Memory B cell (primary cell): ENCODE data around the gene AHNAK2.
A peak's percentile ranks its signal among the peaks of the same experiment; 100 is the strongest.

Experiments used
- ATAC-seq: fragments of 150-1000 bp; cut with Tn5 transposase; 2 replicates; pipeline ENCODE4 v1.10.0; 2021; ENCODE audit warnings: low read depth, mild to moderate bottlenecking, moderate library complexity
- DNase-seq, 2 donors: peaks; one replicate each; pipeline ENCODE4 v3.0.0; 2022; ENCODE audit warnings: low spot score in 2 of 2
- H3K27ac Mint-ChIP-seq: one replicate; pipeline ENCODE4 v1.8.0; 2022; ENCODE audit warnings: mild to moderate bottlenecking, moderate library complexity, mixed read lengths
- H3K27me3 Mint-ChIP-seq: one replicate; pipeline ENCODE4 v1.8.0; 2022; ENCODE audit warnings: mixed read lengths
- H3K36me3 Mint-ChIP-seq: one replicate; pipeline ENCODE4 v1.8.0; 2022; ENCODE audit warnings: mild to moderate bottlenecking, mixed read lengths
- H3K4me1 Mint-ChIP-seq: one replicate; pipeline ENCODE4 v1.8.0; 2022; ENCODE audit warnings: mixed read lengths
- H3K4me3 Mint-ChIP-seq: one replicate; pipeline ENCODE4 v1.8.0; 2022; ENCODE audit warnings: mild to moderate bottlenecking, moderate library complexity, mixed read lengths
- H3K9me3 Mint-ChIP-seq: one replicate; pipeline ENCODE4 v1.8.0; 2022; ENCODE audit warnings: mixed read lengths

AHNAK2 gene

DNA sequence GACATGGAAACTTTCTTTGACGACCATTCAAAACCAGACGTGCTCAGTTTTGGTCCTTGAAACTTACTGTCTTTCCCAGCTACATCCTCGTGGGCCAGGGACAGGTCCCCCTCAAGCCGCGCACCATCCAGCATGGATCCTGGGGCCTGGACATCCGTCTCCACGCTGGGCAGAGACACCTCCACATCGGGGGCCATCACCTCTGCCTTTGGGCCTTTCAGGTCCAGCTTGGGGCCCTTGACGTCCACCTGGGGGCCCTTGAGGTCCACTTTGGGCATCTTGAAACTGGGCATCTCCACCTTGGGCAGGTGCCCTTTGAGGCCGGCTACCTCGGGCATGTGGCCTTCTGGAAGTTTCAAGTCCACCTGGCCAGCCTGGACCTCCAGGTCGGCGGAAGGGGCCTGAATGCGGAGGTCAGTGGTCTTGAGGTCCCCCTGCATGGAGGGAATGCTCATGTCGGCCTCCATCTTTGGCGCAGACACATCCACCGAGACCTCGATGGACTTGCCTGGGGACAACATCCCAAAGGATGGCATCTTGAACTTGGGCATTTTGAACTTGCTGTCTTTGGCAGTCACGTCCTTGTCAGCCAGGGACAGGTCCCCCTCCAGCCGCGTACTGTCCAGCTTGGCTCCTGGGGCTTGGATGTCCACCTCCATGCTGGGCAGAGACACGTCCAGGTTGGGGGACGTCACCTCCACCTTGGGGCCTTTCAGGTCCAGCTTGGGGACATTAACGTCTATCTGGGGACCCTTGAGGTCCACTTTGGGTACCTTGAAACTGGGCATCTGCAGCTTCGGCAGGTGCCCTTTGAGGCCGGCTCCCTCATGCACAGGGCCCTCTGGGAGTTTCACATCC is 36.4 kb downstream of the AHNAK2 start:
- no peak for DNase-seq
- ATAC-seq: no peak
- H3K27me3 Mint-ChIP-seq: no peaks in the 10 kb centered on the region
- no peak overlapping the region for H3K27ac Mint-ChIP-seq
- peaks cover 3% of the 10 kb centered on the region for H3K4me1 Mint-ChIP-seq
- no peaks in the 10 kb centered on the region for H3K36me3 Mint-ChIP-seq
- no peak overlapping the region for H3K4me3 Mint-ChIP-seq
- H3K9me3 Mint-ChIP-seq: no peaks in the 10 kb centered on the region

DNA sequence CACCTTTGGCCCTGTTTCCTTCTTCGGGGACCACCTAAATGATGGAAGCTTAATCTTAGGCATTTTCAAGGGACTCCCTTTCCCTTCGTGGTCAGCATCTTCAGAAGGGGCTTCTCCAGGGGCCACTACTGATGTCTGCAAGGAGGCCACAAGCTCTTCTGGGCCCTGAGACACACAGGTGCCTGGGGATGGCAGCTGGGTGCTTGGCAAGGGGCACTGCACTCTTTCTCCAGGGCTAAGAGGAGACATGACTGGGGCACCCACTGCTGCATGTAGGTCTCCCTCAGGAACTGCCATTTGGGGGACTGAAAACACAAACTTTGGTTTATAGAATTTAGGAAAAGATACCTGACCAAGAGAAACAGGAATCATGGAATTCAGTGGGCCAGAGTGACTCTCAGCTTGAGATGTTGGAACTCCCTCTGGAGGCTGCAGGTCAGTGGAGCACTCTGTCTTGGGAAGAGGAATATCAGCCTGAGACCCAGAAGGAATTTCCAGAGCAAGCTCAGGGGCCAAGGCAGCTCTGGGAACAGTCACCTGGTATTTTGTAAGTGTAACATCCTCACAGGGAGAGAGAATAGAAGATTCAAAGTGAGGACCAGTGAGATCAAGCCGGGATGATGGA is 37.5 kb downstream of the AHNAK2 start:
- Mint-ChIP-seq H3K4me3 (no peak overlapping the region), H3K27me3 (no peaks in the 10 kb centered on the region), H3K36me3 (no peaks in the 10 kb centered on the region), H3K27ac (no peak overlapping the region), H3K9me3 (no peaks in the 10 kb centered on the region), H3K4me1 (peaks cover 3% of the 10 kb centered on the region)
- no peak for DNase-seq
- ATAC-seq: no peak

DNA sequence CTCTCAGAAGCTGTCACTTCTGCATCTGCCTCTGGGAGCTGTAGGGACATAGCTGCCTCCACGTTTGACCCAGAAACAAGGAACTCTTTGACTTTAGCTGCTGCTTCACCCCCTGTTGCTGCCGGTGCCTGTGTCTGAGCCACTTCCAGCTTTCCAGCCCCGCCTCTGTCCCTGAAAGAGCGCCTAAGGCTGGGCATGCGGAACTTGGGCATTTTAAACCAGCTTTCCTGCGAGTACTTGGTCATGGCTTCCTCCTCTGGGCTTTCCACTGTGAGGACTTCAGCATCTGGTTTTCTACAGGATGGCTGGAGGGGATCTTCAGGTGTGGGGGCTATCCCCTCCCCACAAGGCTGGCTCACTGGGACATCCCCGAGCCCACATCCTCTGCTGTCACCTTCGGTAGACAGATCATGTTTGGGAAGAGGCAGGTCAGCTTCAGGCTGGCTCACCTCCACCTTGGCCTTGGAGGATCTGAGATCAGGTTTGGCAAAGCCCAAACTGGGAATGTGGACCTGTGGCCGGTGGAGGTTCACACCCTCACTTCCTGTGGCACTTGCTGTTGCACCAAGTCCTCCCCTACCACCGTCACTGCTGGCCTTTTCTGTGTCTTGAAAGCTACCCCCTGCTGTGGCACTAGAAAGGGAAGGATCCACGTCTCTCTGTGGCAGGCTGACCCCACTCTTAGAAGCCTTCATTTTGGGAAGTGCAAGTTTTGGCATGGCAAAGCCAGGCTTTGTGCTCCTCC is 38.3 kb downstream of the AHNAK2 start:
- Mint-ChIP-seq H3K4me3 (no peak overlapping the region), H3K27me3 (no peaks in the 10 kb centered on the region)
- ATAC-seq: no peak

DNA sequence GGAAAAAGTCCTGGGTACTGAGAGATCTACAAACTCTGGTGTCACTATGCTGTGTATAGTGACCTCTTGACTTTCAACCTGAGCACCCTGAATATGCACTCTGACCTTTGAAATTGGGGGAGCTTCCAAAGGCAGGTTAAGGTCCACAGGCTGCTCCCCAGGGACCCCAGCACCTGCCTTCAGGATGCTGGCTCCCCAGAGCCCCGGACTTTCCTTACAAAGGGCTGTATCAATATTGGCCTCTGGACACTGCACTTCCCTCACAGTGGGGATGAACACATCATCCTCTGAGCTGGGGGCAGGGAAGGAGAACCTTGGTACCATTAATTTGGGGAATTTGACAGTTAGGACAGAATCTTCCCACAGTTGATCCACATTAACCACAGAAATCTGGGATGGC is 39.2 kb downstream of the AHNAK2 start:
- no peak for DNase-seq
- H3K4me3 Mint-ChIP-seq: no peak overlapping the region
- H3K36me3 Mint-ChIP-seq: no peaks in the 10 kb centered on the region
- no peaks in the 10 kb centered on the region for H3K9me3 Mint-ChIP-seq
- H3K27ac Mint-ChIP-seq: no peak overlapping the region
- peaks cover 8% of the 10 kb centered on the region for H3K4me1 Mint-ChIP-seq
- H3K27me3 Mint-ChIP-seq: peaks cover 2% of the 10 kb centered on the region
- no peak for ATAC-seq

More for the DNA sequence above, 38.3 kb downstream of the AHNAK2 start:
- DNase-seq: no peak
- no peaks in the 10 kb centered on the region for H3K36me3 Mint-ChIP-seq
- H3K27ac Mint-ChIP-seq: no peak overlapping the region
- H3K9me3 Mint-ChIP-seq: no peaks in the 10 kb centered on the region
- peaks cover 3% of the 10 kb centered on the region for H3K4me1 Mint-ChIP-seq

DNA sequence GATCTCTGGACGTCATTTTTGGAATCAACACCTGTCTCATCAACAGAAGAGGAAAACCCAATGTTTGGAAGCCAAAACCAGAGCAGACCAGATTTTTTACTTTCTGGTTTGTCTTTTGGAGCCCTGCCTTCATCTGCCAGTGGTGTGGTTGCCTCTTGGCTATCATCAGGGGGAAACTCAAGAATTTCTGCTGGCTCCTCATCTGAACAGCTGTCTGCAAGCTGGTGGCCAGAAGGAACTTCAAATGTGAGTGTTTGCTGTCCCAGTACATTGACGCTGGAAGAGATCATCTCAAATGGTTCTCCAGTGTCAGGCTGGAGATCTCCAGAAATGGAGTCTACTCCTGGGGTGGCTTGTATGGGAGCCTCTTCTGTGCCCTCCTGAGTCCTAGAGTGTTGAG is 39.7 kb downstream of the AHNAK2 start:
- Mint-ChIP-seq H3K4me3 (no peak overlapping the region), H3K4me1 (peaks cover 8% of the 10 kb centered on the region), H3K36me3 (no peaks in the 10 kb centered on the region), H3K9me3 (no peaks in the 10 kb centered on the region), H3K27me3 (peaks cover 2% of the 10 kb centered on the region), H3K27ac (no peak overlapping the region)
- ATAC-seq (no peak), DNase-seq (no peak)

DNA sequence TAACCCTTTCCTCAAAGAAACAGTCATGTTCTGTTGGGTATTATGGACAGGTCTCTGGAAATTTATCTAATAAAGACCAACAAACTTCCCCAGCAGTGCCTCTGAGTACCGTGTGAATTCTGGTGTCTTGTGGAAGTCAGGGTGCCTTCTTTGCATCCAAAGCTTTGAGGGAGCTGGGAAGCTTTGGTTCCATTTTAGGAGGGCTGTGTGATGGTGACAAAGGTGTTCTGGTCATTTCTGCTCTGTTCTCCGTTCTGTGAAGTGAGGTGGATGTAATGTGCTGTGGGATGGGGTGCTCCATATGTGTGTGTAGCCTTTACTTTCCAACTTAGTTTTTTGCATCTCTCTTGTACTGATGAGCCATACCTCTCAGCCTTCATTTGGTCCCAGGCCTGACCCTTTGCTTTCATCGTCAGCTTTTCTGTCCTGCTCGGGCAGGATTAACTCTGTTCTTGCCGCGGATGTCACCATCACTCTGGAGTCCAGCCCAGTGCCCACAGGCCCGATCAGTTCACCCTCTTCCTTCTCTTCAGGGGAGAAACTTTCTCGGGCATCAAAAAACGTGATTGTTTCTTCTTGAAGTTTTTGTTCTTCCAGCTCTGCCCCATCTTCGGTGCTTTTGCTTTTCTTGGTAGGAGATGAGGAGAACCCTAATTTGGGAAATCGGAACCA is 40.3 kb downstream of the AHNAK2 start:
- DNase-seq (no peak), ATAC-seq (no peak)
- Mint-ChIP-seq H3K27me3 (peaks cover 2% of the 10 kb centered on the region), H3K27ac (no peak overlapping the region), H3K9me3 (no peaks in the 10 kb centered on the region), H3K36me3 (no peaks in the 10 kb centered on the region), H3K4me3 (no peak overlapping the region), H3K4me1 (peaks cover 8% of the 10 kb centered on the region)

DNA sequence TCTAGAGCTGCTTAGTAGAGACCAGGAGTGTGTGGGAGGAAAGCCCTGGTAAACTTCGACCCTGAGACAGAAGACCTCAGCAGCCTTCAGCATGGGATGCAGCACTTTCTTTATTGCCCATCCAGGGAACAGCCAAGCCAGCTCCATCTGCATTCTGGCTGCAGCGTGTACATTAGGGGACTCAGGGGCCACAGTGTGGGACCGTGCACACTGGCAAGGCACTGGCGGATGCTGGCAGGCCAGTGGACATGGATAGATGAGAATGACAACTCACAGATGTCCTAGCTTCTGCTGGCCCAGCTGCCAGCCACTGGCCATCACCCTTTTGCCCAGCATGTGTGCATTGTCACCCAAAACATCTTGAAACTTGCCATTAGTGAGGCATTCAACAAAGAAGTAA is 41.0 kb downstream of the AHNAK2 start:
- no peak overlapping the region for H3K4me3 Mint-ChIP-seq
- DNase-seq (no peak), ATAC-seq (no peak)
- no peaks in the 10 kb centered on the region for H3K9me3 Mint-ChIP-seq
- H3K36me3 Mint-ChIP-seq: no peaks in the 10 kb centered on the region
- no peak overlapping the region for H3K27ac Mint-ChIP-seq
- H3K27me3 Mint-ChIP-seq: peaks cover 2% of the 10 kb centered on the region
- H3K4me1 Mint-ChIP-seq: peaks cover 8% of the 10 kb centered on the region

DNA sequence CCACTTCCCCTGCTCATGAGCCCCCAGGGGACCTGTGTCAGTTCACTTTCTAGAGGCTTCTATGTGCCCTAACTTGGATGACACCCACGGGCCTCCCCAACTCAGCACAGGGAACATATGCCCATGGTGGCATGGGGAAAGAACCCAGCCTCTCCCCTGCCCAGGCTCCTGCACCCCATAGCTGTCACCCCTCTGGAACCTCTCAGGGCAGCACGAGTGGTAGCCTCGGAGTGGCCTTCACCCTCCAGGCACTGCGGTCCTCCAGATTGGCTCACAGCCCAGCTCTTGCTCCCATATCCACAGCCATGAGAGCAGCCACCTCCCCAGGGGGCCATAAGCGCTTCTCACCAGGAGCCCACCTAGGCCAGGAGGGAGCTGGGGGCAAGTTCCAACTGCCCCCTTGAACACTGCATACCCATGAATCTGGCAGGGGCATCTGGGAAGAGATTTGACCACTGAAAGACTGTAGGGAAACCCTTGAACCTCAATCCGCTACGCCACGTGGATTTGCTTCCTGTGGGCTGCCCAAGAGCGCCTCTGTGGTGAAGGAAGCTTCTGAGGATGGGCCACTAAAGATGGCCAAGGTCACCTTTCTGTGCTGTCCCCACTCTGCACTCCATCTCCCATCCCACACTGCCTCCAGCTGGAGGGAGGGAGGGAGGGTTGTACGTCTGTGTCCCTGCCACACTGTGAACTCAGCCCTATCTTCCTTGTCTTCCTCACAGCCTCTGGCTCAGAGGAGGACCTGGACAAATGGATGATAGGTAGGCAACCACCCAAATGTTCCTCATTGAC is 41.6 kb downstream of the AHNAK2 start:
- Mint-ChIP-seq H3K9me3 (no peaks in the 10 kb centered on the region), H3K4me1 (peaks cover 8% of the 10 kb centered on the region), H3K36me3 (no peaks in the 10 kb centered on the region), H3K4me3 (no peak overlapping the region), H3K27me3 (peaks cover 2% of the 10 kb centered on the region), H3K27ac (no peak overlapping the region)
- DNase-seq (no peak), ATAC-seq (no peak)

DNA sequence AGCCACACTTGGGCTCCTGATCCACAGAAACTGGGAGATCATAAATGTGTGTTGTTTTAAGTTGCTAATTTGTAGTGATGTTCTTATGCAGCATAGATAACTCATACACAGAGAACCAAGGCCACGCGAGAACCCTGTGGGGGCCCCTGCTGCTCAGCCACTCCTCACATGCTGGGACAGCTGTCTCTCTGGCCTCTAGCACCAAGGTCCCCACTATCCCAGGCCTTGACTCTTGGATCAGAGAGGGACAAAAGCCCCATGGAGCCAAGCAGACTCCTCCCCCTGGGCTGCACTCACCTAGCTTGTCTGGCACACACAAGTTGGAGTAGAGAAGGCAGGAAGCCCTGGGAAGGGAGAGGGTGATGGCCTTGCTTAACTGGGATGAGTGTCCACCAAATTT is 42.2 kb downstream of the AHNAK2 start:
- DNase-seq: no peak
- H3K4me3 Mint-ChIP-seq: no peak overlapping the region
- peaks cover 8% of the 10 kb centered on the region for H3K4me1 Mint-ChIP-seq
- no peaks in the 10 kb centered on the region for H3K9me3 Mint-ChIP-seq
- no peaks in the 10 kb centered on the region for H3K36me3 Mint-ChIP-seq
- no peak overlapping the region for H3K27ac Mint-ChIP-seq
- no peak for ATAC-seq
- peaks cover 2% of the 10 kb centered on the region for H3K27me3 Mint-ChIP-seq

DNA sequence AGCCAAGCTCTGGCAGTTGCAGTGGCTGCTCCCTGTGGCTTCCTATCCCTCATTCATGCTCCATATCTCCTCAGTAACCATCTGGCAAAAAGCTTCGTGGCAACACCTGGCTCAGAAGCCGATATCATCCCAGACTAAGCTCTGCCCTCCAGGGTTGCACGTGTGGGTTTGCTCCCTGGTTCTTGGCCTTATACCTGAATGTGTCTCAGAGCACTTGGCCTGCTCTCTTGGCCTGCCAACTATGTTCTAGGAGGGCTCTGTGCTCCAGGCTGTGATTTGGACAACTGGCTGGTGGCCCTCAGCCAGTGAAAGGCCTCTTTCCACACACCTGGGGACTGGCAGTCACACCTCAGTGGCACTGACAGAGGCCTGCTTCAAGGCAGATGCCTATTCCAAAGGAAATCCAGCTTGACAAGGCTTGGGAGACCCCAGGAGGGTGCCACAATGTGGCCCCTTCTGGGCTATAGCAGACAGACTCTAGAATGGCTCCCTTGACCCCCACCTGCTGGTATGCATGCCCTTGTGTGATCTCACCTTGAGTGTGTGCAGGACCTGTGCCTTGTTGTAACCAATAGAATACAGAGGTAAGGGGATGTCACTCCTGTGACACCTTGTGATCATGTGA is 43.0 kb downstream of the AHNAK2 start:
- H3K4me3 Mint-ChIP-seq: no peak overlapping the region
- no peaks in the 10 kb centered on the region for H3K36me3 Mint-ChIP-seq
- no peak for DNase-seq

DNA sequence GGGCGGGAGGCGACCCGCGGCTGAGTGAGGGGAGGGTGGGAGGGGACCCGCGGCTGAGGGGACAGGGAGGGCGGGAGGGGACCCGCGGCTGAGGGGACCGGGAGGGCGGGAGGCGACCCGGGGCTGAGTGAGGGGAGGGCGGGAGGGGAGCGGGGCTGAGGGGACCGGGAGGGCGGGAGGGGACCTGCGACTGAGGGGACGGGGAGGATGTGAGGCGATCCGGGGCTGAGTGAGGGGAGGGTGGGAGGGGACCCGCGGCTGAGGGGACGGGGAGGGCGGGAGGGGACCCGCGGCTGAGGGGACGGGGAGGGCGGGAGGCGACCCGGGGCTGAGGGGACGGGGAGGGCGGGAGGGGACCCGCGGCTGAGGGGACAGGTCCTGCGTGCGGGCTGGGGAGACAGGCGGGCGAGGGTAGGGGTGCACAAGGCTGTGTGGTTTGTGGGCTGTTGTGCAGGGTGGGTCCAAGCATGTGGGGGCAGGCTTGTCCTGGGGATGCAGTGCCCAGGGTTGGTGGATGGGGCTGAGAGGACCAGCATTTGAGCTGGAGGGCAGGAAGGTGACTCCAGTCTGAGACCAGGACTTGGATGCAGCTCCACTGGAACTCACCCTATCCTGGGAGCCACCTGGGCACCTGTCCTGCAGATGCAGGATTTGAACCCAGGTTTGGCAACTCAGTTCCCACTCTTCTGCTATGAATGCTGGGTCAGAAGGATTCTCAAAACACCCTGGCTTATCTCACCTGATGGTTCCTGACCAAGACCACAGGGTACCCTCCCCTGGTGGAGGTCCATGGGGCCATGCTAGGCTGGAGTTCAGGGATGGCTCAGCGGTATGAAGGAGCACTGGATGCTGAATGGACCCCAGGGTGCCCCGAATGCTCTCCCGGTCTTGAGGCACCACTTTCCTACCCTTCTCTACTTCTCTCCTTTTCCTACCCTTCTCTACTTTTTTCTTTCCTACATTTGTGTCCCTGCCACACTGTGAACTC is 44.1 kb downstream of the AHNAK2 start:
- H3K27me3 Mint-ChIP-seq: peaks cover 2% of the 10 kb centered on the region
- H3K27ac Mint-ChIP-seq: peak overlapping the region; percentile 72
- H3K9me3 Mint-ChIP-seq: no peaks in the 10 kb centered on the region
- H3K36me3 Mint-ChIP-seq: peaks cover 2% of the 10 kb centered on the region
- ATAC-seq (no peak), DNase-seq (no peak)
- peaks cover 11% of the 10 kb centered on the region for H3K4me1 Mint-ChIP-seq
- H3K4me3 Mint-ChIP-seq: peak overlapping the region; percentile 66

More for the DNA sequence above, 43.0 kb downstream of the AHNAK2 start:
- Mint-ChIP-seq H3K4me1 (peaks cover 9% of the 10 kb centered on the region), H3K27me3 (peaks cover 2% of the 10 kb centered on the region), H3K9me3 (no peaks in the 10 kb centered on the region), H3K27ac (no peak overlapping the region)
- no peak for ATAC-seq
